SU-DHL-6 (cell line): Measurements from ENCODE around the gene SCYL2.

ENCODE experiments used
- EZH2phosphoT487 ChIP-seq: fragments of 200-600 bp; sonication (generic), shearing (Covaris generic); conservative IDR thresholded peaks from 2 replicates; pipeline ENCODE4 v1.6.1; 2018; ENCODE audit warnings: mild to moderate bottlenecking, antibody characterized with exemption, low read length, moderate library complexity, mixed read lengths
- TF ChIP-seq, protein P1 (sequence below): fragments of 200-600 bp; sonication (generic); IDR thresholded peaks from one replicate; pipeline ENCODE4 v1.5.1; 2017; ENCODE audit warnings: antibody characterized with exemption, mild to moderate bottlenecking, low read length, moderate library complexity; ENCODE audit not compliant: insufficient read depth, poor library complexity, severe bottlenecking

GRCh38 chr12:100324498-100324897 is 57.5 kb downstream of the SCYL2 start:
- TF ChIP-seq, protein P1, sequence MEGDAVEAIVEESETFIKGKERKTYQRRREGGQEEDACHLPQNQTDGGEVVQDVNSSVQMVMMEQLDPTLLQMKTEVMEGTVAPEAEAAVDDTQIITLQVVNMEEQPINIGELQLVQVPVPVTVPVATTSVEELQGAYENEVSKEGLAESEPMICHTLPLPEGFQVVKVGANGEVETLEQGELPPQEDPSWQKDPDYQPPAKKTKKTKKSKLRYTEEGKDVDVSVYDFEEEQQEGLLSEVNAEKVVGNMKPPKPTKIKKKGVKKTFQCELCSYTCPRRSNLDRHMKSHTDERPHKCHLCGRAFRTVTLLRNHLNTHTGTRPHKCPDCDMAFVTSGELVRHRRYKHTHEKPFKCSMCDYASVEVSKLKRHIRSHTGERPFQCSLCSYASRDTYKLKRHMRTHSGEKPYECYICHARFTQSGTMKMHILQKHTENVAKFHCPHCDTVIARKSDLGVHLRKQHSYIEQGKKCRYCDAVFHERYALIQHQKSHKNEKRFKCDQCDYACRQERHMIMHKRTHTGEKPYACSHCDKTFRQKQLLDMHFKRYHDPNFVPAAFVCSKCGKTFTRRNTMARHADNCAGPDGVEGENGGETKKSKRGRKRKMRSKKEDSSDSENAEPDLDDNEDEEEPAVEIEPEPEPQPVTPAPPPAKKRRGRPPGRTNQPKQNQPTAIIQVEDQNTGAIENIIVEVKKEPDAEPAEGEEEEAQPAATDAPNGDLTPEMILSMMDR = no peak
- no peak for TF ChIP-seq EZH2phosphoT487
